ENCODE results near the gene TBX4. TPM values are rescaled to one million over a fixed set of nuclear protein-coding genes. Genes with fewer than 3 reads are reported as not detected.

TBX4 gene
- total RNA-seq, 1 experiment from 2014 or later: not detected

GRCh38 chr17:61406971-61407911, 45.0 kb upstream of the TBX4 start:
- Histone ChIP-seq H3K4me1 (ENCODE audit: low read length) (peaks cover 5% of the 10 kb centered on the region), H3K36me3 (ENCODE audit: insufficient read depth, low read length) (no peaks in the 10 kb centered on the region), H3K27me3 (ENCODE audit: low read length) (no peaks in the 10 kb centered on the region), H2AFZ (ENCODE audit: low read length) (no peak overlapping the region), H3K9me2 (replicated peaks; ENCODE audit: insufficient read depth, low read length) (no peaks in the 10 kb centered on the region), H3K4me2 (ENCODE audit: low read depth, low read length, poor library complexity, severe bottlenecking) (no peak overlapping the region), H3K4me3 (ENCODE audit: low read length) (no peak overlapping the region), H3K9me3 (ENCODE audit: low read length) (no peaks in the 10 kb centered on the region), H4K20me1 (ENCODE audit: insufficient read depth, low read depth, low read length) (no peaks in the 10 kb centered on the region), H3K79me2 (ENCODE audit: low read length) (no peaks in the 10 kb centered on the region), H3K9ac (ENCODE audit: low read length) (no peak overlapping the region), H3K27ac (ENCODE audit: low read length) (no peak overlapping the region)
- DNase-seq: no peak

DNA sequence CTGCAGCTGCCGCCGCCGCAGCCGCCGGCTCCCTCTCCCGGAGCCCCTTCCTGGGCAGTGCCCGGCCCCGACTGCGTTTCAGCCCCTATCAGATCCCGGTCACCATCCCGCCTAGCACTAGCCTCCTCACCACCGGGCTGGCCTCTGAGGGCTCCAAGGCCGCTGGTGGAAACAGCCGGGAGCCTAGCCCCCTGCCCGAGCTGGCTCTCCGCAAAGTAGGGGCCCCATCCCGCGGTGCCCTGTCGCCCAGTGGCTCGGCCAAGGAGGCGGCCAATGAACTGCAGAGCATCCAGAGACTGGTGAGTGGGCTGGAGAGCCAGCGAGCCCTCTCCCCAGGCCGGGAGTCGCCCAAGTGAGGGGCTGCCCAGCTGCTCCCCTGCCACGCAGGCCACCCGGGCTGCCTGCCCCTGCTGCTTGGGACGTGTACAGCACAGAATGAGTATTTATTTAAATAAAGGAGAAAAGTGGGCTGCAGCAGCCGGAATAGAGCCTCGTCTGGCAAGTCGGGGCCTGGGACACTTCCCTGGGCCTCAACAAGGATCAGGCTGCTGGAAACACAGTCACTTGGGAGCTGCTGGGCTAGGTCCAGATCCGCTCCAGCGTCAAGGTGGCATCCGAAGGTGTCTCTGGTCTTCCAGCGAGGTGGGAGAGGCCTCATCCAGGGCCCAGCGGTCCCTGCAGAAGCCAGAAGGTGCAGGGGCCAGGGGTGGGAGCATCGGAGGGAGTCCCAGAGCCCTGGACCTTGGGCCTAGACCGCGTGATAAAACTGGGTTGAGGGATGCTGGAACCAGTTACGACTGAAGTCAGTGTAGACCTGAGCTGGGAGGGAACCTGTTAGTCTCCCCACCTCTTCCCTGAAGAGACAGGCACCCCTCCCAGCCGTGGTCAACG, 43.8 kb upstream of the TBX4 start:
- no peak overlapping the region for H3K9ac ChIP-seq (ENCODE audit: low read length)
- no peaks in the 10 kb centered on the region for H3K36me3 ChIP-seq (ENCODE audit: insufficient read depth, low read length)
- no peaks in the 10 kb centered on the region for H3K79me2 ChIP-seq (ENCODE audit: low read length)
- no peak overlapping the region for H3K4me2 ChIP-seq (ENCODE audit: low read depth, low read length, poor library complexity, severe bottlenecking)
- H3K27me3 ChIP-seq (ENCODE audit: low read length): no peaks in the 10 kb centered on the region
- H2AFZ ChIP-seq (ENCODE audit: low read length): no peak overlapping the region
- H3K9me2 ChIP-seq (replicated peaks; ENCODE audit: insufficient read depth, low read length): no peaks in the 10 kb centered on the region
- no peaks in the 10 kb centered on the region for H3K9me3 ChIP-seq (ENCODE audit: low read length)
- H3K4me3 ChIP-seq (ENCODE audit: low read length): no peak overlapping the region
- DNase-seq: no peak
- no peak overlapping the region for H3K27ac ChIP-seq (ENCODE audit: low read length)
- no peaks in the 10 kb centered on the region for H4K20me1 ChIP-seq (ENCODE audit: insufficient read depth, low read depth, low read length)
- H3K4me1 ChIP-seq (ENCODE audit: low read length): peaks cover 5% of the 10 kb centered on the region

- no peaks in the 10 kb centered on the region for H3K27me3 ChIP-seq (ENCODE audit: low read length)
Observed at GRCh38 chr17:61409301-61410112, 42.7 kb upstream of the TBX4 start.

GRCh38 chr17:61410141-61411010, 41.8 kb upstream of the TBX4 start:
- DNase-seq: no peak

More at GRCh38 chr17:61409301-61410112, 42.7 kb upstream of the TBX4 start:
- H2AFZ ChIP-seq (ENCODE audit: low read length): peak overlapping the region; percentile 75; the same call in 1 of the 2 replicates
- peak overlapping the region; percentile 60; the same call in 1 of the 2 replicates for H3K4me3 ChIP-seq (ENCODE audit: low read length)
- no peaks in the 10 kb centered on the region for H4K20me1 ChIP-seq (ENCODE audit: insufficient read depth, low read depth, low read length)
- H3K9me3 ChIP-seq (ENCODE audit: low read length): no peaks in the 10 kb centered on the region
- peaks cover 5% of the 10 kb centered on the region for H3K4me1 ChIP-seq (ENCODE audit: low read length)
- H3K79me2 ChIP-seq (ENCODE audit: low read length): no peaks in the 10 kb centered on the region
- no peaks in the 10 kb centered on the region for H3K9me2 ChIP-seq (replicated peaks; ENCODE audit: insufficient read depth, low read length)
- DNase-seq: peak; percentile 77
- peak overlapping the region; percentile 61 for H3K9ac ChIP-seq (ENCODE audit: low read length)
- peak overlapping the region; percentile 81 for H3K4me2 ChIP-seq (ENCODE audit: low read depth, low read length, poor library complexity, severe bottlenecking)
- H3K27ac ChIP-seq (ENCODE audit: low read length): no peak overlapping the region
- H3K36me3 ChIP-seq (ENCODE audit: insufficient read depth, low read length): no peaks in the 10 kb centered on the region

DNA sequence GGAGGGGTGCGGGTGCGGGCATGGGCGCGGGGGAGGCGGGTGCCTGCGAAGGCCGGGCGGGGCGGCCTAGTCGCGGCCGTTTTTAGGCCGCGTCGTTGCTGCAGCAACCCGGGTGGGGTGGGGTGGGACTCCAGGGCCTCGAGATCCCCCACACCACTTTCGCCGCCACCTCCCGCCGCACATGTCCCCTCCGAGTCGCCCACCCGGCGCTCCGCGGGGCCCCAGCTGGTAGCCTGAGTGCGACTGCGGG, 41.3 kb upstream of the TBX4 start:
- H3K27me3 ChIP-seq (ENCODE audit: low read length): no peaks in the 10 kb centered on the region
- no peaks in the 10 kb centered on the region for H4K20me1 ChIP-seq (ENCODE audit: insufficient read depth, low read depth, low read length)
- peaks cover 5% of the 10 kb centered on the region for H3K4me1 ChIP-seq (ENCODE audit: low read length)
- H3K9me2 ChIP-seq (replicated peaks; ENCODE audit: insufficient read depth, low read length): no peaks in the 10 kb centered on the region
- H3K4me2 ChIP-seq (ENCODE audit: low read depth, low read length, poor library complexity, severe bottlenecking): no peak overlapping the region
- H3K4me3 ChIP-seq (ENCODE audit: low read length): no peak overlapping the region
- H3K9ac ChIP-seq (ENCODE audit: low read length): no peak overlapping the region
- H3K36me3 ChIP-seq (ENCODE audit: insufficient read depth, low read length): no peaks in the 10 kb centered on the region
- no peak overlapping the region for H3K27ac ChIP-seq (ENCODE audit: low read length)
- H2AFZ ChIP-seq (ENCODE audit: low read length): no peak overlapping the region
- DNase-seq: no peak
- H3K9me3 ChIP-seq (ENCODE audit: low read length): no peaks in the 10 kb centered on the region
- H3K79me2 ChIP-seq (ENCODE audit: low read length): no peaks in the 10 kb centered on the region

More at GRCh38 chr17:61410141-61411010, 41.8 kb upstream of the TBX4 start:
- H3K4me2 ChIP-seq (ENCODE audit: low read depth, low read length, poor library complexity, severe bottlenecking): peak overlapping the region; percentile 29
- no peaks in the 10 kb centered on the region for H3K36me3 ChIP-seq (ENCODE audit: insufficient read depth, low read length)
- no peaks in the 10 kb centered on the region for H3K79me2 ChIP-seq (ENCODE audit: low read length)
- H2AFZ ChIP-seq (ENCODE audit: low read length): no peak overlapping the region
- H3K27ac ChIP-seq (ENCODE audit: low read length): no peak overlapping the region
- no peaks in the 10 kb centered on the region for H3K27me3 ChIP-seq (ENCODE audit: low read length)
- H3K4me3 ChIP-seq (ENCODE audit: low read length): no peak overlapping the region
- no peaks in the 10 kb centered on the region for H3K9me3 ChIP-seq (ENCODE audit: low read length)
- H3K9me2 ChIP-seq (replicated peaks; ENCODE audit: insufficient read depth, low read length): no peaks in the 10 kb centered on the region
- no peaks in the 10 kb centered on the region for H4K20me1 ChIP-seq (ENCODE audit: insufficient read depth, low read depth, low read length)
- H3K4me1 ChIP-seq (ENCODE audit: low read length): peaks cover 5% of the 10 kb centered on the region
- H3K9ac ChIP-seq (ENCODE audit: low read length): no peak overlapping the region

- Histone ChIP-seq H2AFZ (ENCODE audit: low read length) (no peak overlapping the region), H3K4me1 (ENCODE audit: low read length) (peaks cover 5% of the 10 kb centered on the region), H3K9me3 (ENCODE audit: low read length) (no peaks in the 10 kb centered on the region), H4K20me1 (ENCODE audit: insufficient read depth, low read depth, low read length) (no peaks in the 10 kb centered on the region), H3K4me3 (ENCODE audit: low read length) (no peak overlapping the region), H3K79me2 (ENCODE audit: low read length) (no peaks in the 10 kb centered on the region), H3K27ac (ENCODE audit: low read length) (no peak overlapping the region), H3K4me2 (ENCODE audit: low read depth, low read length, poor library complexity, severe bottlenecking) (no peak overlapping the region), H3K27me3 (ENCODE audit: low read length) (no peaks in the 10 kb centered on the region), H3K9ac (ENCODE audit: low read length) (no peak overlapping the region), H3K9me2 (replicated peaks; ENCODE audit: insufficient read depth, low read length) (no peaks in the 10 kb centered on the region), H3K36me3 (ENCODE audit: insufficient read depth, low read length) (no peaks in the 10 kb centered on the region)
- DNase-seq: no peak
Observed at GRCh38 chr17:61411261-61412142, 40.7 kb upstream of the TBX4 start.
